Left lung (tissue), 10 donors: ENCODE results near the gene GTF3C4. TPM values are rescaled to one million over a fixed set of nuclear protein-coding genes. Genes with fewer than 3 reads are reported as not detected.

ENCODE experiments used
- ATAC-seq: fragments of 200-7000 bp; cut with Tn5 transposase; one replicate; pipeline ENCODE4 v1.9.1; 2020; ENCODE audit warnings: moderate library complexity
- DNase-seq, 4 donors: peaks; one replicate each; pipeline ENCODE4 v3.0.0-alpha.2; 2013 to 2020
- H3K27ac ChIP-seq, 2 donors: fragments of 200-600 bp; sonication (generic) in 1 of 2; one replicate each; pipeline versions ENCODE4 v1.5.0 to v1.8.0; 2020 to 2021
- H3K27me3 ChIP-seq, 2 donors: fragments of 200-600 bp; sonication (generic) in 1 of 2; one replicate each; pipeline versions ENCODE4 v1.5.0 to v1.8.0; 2020 to 2021
- H3K36me3 ChIP-seq, 2 donors: fragments of 200-600 bp; sonication (generic) in 1 of 2; one replicate each; pipeline versions ENCODE4 v1.5.0 to v1.8.0; 2020 to 2021
- H3K4me1 ChIP-seq, 2 donors: fragments of 200-600 bp; one replicate each; pipeline ENCODE4 v1.8.0; 2021
- H3K4me3 ChIP-seq, 2 donors: fragments of 200-600 bp; sonication (generic) in 1 of 2; one replicate each; pipeline versions ENCODE4 v1.5.0 to v1.8.0; 2020 to 2021; ENCODE audit warnings: mild to moderate bottlenecking in 1 of 2
- H3K9me3 ChIP-seq, 2 donors: fragments of 200-600 bp; sonication (generic) in 1 of 2; one replicate each; pipeline versions ENCODE4 v1.5.0 to v1.8.0; 2020 to 2021
- intact Hi-C, 2 donors: fragments of 100-400 bp; cut with DNase I; formaldehyde crosslinking; loops; one replicate each; pipeline versions ENCODE4 v1.11.2 to v1.14.2; 2022
- polyA plus RNA-seq, 6 donors: library from polyadenylated mRNA; unstranded; fragments of 120-200 nt; gene quantifications; one replicate each; pipeline ENCODE4 v1.2.1, GENCODE V29; 2013; ENCODE audit not compliant: insufficient read length in 6 of 6
- total RNA-seq, 2 donors: library from RNA; stranded (reverse); fragmentation: NEBNext Ultra II Directional; extraction: Animal tissue kit (Norgen Biotek cat#: 25700); gene quantifications; one replicate each; pipeline ENCODE4 v1.2.1, GENCODE V29; 2021
- TF ChIP-seq, protein P1 (sequence below), 2 donors: fragments of 200-600 bp; sonication (generic) in 1 of 2; IDR thresholded peaks; one replicate each; pipeline versions ENCODE4 v1.5.0 to v1.8.0; 2021; ENCODE audit warnings: antibody characterized with exemption in 2 of 2
- donor health status: DM: no; HTN: yes; CAD: no.
- donor health status: DM: no; HTN: no; CAD: no.

The GTF3C4 gene
- total and polyA plus RNA-seq, 8 donors = 13.1 to 25.6 (median 23.8) TPM

GRCh38 chr9:132648283-132648682 is 22.0 kb upstream of the GTF3C4 start:
- Histone ChIP-seq H3K4me1 (peaks cover 0 to 4% of the 10 kb centered on the region in 2 donors), H3K36me3 (peaks cover 0 to 89% of the 10 kb centered on the region in 2 donors), H3K4me3 (no peak overlapping the region), H3K9me3 (no peaks in the 10 kb centered on the region), H3K27me3 (no peaks in the 10 kb centered on the region), H3K27ac (no peak overlapping the region)
- ATAC-seq (no peak), DNase-seq (no peak)
- intact Hi-C loops = no loop called here
- TF ChIP-seq, protein P1, sequence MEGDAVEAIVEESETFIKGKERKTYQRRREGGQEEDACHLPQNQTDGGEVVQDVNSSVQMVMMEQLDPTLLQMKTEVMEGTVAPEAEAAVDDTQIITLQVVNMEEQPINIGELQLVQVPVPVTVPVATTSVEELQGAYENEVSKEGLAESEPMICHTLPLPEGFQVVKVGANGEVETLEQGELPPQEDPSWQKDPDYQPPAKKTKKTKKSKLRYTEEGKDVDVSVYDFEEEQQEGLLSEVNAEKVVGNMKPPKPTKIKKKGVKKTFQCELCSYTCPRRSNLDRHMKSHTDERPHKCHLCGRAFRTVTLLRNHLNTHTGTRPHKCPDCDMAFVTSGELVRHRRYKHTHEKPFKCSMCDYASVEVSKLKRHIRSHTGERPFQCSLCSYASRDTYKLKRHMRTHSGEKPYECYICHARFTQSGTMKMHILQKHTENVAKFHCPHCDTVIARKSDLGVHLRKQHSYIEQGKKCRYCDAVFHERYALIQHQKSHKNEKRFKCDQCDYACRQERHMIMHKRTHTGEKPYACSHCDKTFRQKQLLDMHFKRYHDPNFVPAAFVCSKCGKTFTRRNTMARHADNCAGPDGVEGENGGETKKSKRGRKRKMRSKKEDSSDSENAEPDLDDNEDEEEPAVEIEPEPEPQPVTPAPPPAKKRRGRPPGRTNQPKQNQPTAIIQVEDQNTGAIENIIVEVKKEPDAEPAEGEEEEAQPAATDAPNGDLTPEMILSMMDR (IDR thresholded peaks at IDR 0.05) = no peak

DNA sequence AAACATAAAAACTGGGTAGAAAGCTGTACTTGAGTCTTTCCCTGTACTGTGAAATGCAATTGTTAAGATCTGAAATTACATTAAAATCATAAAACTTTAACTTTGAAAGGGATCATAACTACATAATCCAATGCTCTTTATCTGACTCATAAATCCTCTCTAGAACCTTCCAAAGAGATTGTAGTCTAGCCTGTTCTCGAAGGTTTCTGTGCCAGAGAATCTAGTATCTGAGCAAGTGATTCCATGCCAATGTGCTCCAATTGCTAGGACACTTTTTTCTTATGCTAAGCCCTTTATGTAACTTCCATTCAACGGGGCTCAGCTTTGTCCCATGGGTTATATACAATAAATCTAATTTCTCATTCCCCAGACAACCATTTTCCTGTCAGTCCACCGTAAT is 21.6 kb upstream of the GTF3C4 start:
- no peak for DNase-seq
- ATAC-seq = no peak
- peaks cover 0 to 85% of the 10 kb centered on the region in 2 donors for H3K36me3 ChIP-seq
- H3K27me3 ChIP-seq = no peaks in the 10 kb centered on the region
- intact Hi-C loops = no loop called here
- H3K4me1 ChIP-seq = peaks cover 0 to 4% of the 10 kb centered on the region in 2 donors
- TF ChIP-seq, protein P1 (IDR thresholded peaks at IDR 0.05) = no peak
- H3K9me3 ChIP-seq = no peaks in the 10 kb centered on the region
- no peak overlapping the region for H3K4me3 ChIP-seq
- H3K27ac ChIP-seq = no peak overlapping the region

GRCh38 chr9:132651259-132651658 is 19.0 kb upstream of the GTF3C4 start:
- H3K27me3 ChIP-seq = no peaks in the 10 kb centered on the region
- peaks cover 0 to 4% of the 10 kb centered on the region in 2 donors for H3K4me1 ChIP-seq
- ATAC-seq (peak; percentile 45), DNase-seq (peak in 2 of 4 donors; percentile 17 to 35)
- TF ChIP-seq, protein P1 (IDR thresholded peaks at IDR 0.05) = no peak
- H3K36me3 ChIP-seq = peaks cover 0 to 67% of the 10 kb centered on the region in 2 donors
- intact Hi-C loops = loop anchor here in 1 of 2 donors (10.0 kb wide), 1 partner anchor 1306 kb away; no protein-coding TSS in a partner anchor
- H3K9me3 ChIP-seq = no peaks in the 10 kb centered on the region
- H3K27ac ChIP-seq = no peak overlapping the region
- H3K4me3 ChIP-seq = no peak overlapping the region

GRCh38 chr9:132656299-132656698 is 14.0 kb upstream of the GTF3C4 start:
- peaks cover 0 to 64% of the 10 kb centered on the region in 2 donors for H3K36me3 ChIP-seq
- DNase-seq (no peak), ATAC-seq (no peak)
- H3K9me3 ChIP-seq = no peaks in the 10 kb centered on the region
- peaks cover 0 to under 1% of the 10 kb centered on the region in 2 donors for H3K4me1 ChIP-seq
- no peak overlapping the region for H3K27ac ChIP-seq
- TF ChIP-seq, protein P1 (IDR thresholded peaks at IDR 0.05) = no peak
- no peaks in the 10 kb centered on the region for H3K27me3 ChIP-seq
- no peak overlapping the region for H3K4me3 ChIP-seq
- intact Hi-C loops = loop anchor here in 1 of 2 donors (10.0 kb wide), 1 partner anchor 1311 kb away; no protein-coding TSS in a partner anchor

- DNase-seq = no peak
- H3K4me1 ChIP-seq = no peaks in the 10 kb centered on the region
- H3K36me3 ChIP-seq = peaks cover 0 to 44% of the 10 kb centered on the region in 2 donors
- no peaks in the 10 kb centered on the region for H3K9me3 ChIP-seq
- TF ChIP-seq, protein P1 (IDR thresholded peaks at IDR 0.05) = no peak
- intact Hi-C loops = no loop called here
- H3K27ac ChIP-seq = no peak overlapping the region
- no peak overlapping the region for H3K4me3 ChIP-seq
- no peaks in the 10 kb centered on the region for H3K27me3 ChIP-seq
- peak; percentile 73 for ATAC-seq
These were observed 7.9 kb upstream of the GTF3C4 start for GRCh38 chr9:132662152-132662945.
